NCI-H345 (cell line): ENCODE data around the gene SURF1.
"Not testable (repeated sequence)": the region's sequence is repeated elsewhere in the genome, so short reads cannot be mapped to it uniquely, and the experiment has no call there.

Source experiments
- DNase-seq: peaks from one replicate; lab custom pipeline; 2025; lab: John Stamatoyannopoulos, UW

The SURF1 gene

DNA sequence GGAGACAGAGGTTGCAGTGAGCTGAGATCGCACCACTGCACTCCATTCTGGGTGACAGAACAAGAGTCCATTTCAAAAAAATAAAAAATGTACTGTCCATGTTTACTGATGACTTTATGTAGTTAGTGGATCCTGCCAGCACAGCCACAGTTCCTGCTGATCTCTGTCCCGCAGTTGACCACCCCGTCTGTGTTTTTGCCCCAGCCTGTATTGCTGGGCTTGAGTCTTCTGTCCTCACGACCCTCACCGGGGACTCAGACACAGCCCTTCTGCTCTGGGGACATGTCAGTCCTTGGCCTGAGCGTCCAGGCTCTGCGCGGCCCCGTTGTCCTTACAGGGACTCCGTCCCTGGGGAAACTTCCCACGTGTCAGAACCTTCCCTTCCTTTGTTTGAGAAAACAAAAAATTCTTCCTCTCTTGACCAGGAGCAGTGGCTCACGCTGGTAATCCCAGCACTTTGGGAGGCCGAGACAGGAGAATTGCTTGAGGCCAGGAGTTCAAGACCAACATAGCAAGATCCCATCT lies 34.8 kb downstream of the SURF1 start:
- no peak for DNase-seq

DNA sequence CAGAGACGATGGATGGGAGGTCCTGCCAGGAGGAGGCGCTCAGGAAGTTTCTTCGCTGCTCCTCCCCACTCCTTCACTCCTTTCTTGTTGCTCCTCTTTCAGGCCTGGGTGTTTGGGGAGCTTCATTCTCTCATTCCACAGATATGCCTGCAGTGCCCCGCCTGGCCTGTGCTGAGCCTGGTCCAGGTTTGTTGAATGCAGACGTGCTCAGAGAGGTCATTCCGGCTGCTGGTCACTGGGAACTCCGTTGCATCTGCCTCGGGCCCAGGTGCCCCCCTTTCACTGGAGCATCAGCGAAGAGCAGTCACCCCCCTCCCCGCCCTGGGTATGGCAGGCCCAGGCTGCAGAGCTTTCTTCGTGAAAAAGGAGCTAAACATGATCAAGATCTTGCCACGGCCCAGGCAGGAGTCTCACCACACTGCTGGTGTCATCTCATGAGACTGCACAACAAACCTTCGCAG lies 35.8 kb downstream of the SURF1 start:
- DNase-seq: no peak

DNA sequence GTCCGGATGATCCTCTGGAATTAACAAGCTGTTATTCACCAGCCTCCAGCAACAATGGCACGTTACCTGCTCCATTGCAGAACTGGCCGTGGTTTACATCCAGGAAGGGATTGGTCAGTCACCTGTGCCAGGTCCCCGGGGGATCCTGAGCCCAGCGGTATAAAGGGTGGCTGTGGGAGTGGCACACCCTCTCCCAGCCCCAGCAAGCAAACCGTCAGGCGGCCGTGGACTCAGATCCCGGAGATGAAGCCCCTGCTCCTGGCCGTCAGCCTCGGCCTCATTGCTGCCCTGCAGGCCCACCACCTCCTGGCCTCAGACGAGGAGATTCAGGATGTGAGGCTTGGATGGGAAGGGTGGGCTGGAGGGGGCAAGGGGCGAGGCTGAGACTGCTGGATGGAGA lies 38.7 kb downstream of the SURF1 start:
- not testable (repeated sequence) for DNase-seq

DNA sequence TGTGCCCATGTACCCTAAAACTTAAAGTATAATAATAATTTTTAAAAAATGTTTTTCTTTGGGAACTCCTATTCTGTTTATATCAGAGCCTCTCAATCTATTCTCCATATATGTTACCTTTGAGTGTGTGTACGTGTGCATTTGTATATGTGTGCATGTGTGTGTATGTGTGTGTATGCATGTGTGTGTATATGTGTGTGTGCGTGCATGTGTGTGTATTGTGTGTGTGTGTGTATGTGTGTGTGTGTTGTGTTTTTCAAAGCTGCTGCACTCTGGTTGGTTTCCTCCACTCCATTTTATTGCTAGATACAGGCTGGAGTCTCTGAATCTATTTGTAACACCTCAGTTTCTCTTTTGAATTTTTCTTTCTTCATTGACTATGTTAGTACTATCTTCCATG lies 40.3 kb downstream of the SURF1 start:
- DNase-seq: no peak

DNA sequence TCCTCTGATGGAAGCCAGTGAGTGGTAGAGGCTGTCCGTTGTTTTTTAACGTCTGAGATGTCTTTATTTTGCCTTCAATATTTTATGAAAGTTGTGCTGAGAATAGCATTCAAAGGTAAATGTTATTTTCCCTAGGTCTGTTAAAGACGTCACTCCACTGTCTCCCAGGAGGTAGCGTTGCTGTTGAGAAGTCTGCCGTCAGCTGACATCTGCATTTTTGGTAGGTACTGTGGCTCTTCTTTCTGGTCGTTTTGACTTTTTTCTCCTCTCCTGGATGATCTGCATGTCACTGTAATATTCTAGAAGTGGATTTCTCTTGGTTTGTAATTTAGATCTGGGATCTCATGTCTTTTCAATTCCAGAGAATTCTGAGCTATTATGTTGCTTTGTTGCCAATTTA lies 46.7 kb downstream of the SURF1 start:
- DNase-seq: no peak

DNA sequence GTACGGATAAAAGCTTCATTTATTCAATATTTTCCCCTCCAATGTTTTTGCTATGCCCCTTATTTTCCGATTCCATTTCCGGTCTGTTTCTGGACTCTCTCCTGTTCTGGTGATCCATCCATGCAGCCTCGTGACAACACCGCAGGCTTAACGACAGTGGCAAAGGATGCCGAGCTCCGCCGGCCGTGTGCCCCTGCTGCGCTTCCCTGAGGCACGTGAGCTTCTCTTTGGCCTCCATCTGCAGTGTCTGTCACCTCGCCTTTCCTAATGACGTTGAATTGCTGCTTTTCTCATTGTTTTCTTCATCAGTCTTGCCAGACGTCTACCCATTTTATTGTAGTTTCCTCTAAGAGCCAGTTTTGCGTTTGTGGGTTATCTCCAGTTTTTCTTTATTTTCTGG lies 49.0 kb downstream of the SURF1 start:
- no peak for DNase-seq

DNA sequence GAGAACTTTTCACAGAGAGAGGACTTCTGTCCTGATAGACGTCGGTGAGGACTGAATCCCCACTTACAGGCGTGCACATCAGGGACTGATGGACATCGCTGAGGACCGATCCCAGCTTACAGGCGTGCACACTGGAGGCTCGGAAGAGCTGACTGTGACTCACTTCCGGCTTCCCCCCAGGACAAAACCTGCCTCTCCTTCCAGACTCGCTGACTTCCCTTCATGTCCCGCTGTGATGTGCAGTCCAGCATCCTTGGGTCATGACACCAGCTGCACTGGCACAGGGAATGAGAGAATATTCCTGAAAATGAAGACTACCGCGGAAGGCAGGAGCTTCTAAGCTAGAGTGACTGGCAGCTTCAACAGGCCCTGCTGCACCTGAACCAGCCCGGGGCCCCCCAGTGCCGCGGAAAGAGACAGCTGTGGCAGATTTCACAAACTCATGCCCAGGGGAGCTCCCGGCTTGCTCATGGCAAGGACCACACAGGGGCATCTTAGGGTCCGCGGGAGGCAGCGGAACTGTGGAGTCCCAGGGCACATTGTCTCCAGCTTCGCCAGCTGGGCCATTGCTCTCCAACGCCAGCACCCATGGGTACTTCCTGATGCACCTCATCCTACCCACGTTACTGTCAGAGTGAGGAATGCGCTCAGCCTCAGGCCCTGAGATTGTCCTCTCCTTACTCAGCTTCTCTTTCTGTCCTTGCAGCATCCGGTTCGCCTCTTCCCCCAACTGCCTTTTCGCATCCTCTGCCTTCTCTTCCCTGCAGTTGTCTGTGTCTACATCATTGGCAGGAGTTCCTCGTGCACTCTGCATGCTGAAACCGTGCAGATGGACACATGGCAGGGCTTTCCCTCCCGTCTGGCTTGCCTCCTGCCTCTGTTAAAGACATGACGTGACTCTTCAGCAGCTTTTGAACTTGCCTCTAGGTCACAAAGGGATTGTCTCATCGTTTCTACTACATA lies 49.8 kb downstream of the SURF1 start:
- no peak for DNase-seq

DNA sequence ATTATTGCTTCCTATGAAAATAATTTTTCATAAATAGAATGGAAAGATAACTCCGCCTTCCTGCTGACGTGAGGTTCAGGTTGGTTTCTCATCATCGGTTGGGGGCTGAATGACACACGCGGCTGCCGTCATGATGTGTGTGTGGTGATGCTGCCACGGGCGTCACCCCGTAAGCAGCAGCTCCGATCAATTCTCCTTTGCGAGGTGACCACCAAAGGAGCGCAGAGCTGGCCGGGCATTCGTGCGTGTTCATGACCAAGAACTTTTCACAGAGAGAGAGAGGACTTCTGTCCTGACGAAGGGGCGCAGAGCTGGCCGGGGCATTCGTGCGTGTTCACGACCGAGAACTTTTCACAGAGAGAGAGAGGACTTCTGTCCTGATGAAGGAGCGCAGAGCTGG lies 50.6 kb downstream of the SURF1 start:
- DNase-seq: no peak

DNA sequence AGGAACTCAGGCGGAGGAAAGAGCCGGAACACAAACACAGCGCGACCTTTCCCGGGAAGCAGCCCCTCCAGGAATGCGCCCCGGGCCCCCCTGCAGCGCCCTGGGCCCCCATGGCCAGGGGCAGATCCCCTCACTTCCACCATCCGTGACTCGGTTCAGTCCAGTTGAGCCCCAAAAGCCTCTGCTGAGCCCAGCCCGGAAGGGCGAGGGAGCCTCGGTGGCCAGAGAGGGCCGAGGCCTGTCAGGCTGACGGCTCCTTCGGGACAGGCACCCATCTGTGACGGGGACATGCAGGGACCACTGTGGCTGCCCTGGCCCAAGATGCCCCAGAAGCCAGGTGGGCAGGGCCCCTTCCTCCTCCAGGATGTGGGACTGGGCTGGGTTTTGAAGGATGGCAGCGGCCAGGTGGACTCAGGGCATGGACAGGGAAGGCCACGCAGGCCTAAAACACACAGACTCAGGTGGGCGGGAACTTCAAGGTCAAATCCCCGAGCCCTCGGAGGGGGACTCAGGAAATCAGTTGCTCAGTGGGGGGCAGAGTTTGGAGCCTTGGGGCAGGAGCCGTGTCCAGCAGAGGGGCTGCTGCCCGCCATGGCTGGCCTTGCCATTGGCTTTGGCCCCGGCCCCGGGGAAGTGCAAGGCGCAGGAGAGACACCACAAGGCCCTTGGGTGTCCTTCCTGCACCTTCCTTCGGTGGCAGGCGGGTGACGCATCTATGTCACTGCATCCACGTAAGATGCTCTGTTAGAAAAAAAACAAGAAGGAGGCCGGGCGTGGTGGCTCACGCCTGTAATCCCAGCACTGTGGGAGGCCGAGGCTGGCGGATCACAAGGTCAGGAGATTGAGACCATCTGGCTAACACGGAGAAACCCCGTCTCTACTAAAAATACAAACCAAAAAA lies 51.6 kb downstream of the SURF1 start:
- DNase-seq: no peak

DNA sequence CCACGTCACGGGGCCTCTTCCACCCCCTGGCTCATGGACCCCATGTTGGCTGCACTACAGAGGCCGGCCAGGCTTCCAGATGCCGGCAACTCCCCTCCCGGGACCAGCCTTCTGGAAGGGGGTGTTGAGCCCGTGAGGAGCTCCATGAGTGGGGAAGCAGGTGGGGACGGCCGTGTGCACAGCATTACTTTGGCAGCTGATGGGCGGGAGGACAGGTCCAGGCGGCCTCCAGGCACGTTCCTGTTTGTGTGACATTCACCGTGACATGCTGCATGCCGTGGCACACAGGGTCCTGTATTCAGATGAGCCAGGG lies 52.2 kb downstream of the SURF1 start:
- no peak for DNase-seq

DNA sequence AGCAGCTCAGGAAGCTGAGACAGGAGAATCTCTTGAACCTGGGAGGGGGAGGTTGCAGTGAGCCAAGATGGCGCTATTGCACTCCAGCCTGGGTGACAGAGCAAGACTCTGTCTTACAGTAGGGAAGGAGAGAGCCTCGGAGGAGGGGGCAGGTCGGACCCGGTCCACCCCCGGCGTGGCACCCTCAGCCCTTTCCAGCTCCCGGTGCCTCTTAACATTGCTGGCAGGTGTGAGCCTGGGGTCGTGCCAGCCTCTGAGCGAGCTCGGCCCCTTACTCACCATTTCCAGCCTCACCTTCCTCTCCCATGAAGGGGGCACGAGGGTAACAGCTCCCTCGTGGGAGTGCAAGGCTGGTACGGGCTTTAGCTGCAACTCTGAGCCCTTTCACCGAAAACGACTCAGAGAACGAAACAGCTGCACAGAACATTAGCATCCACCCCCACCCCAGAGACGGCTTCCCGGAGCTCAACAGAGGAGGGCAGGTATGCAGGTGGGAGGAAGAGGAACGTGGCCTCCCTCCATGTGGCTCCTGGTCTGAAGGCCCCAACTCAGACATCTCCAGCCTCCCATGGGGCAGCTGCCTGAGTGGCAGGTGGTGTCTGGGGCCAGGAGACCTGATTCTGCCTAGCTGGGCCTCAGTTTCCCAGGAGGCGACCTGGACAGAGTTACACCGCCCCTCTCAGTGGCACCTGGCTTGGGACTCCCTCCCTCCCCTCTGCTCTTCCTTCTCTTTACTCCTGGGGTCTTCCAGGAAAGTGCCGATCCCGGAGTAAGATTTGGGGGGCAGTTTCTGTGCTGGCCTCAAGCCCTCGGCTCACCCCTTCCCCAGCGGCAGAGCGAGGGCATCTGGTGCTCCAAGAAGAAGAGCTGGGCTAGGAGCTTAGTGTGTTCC lies 52.8 kb downstream of the SURF1 start:
- no peak for DNase-seq
